HT-29 (cell line): ENCODE results near the gene VSTM5. TPM values are rescaled to one million over a fixed set of nuclear protein-coding genes. Genes with fewer than 3 reads are reported as not detected.
"Not testable (repeated sequence)": the region's sequence is repeated elsewhere in the genome, so short reads cannot be mapped to it uniquely, and the experiment has no call there.

Experiments used
- DNase-seq: peaks from one replicate; pipeline ENCODE4 v3.0.0-alpha.2; 2015; ENCODE audit warnings: low spot score
- total RNA-seq: library from RNA; depleted of rRNA; stranded (reverse); fragments of >200 nt; shearing (Covaris generic); gene quantifications from 2 replicates; pipeline ENCODE4 v1.2.3, GENCODE V29; 2014; rRNA removed

Gene VSTM5
- total RNA-seq = not detected in 2 replicates

DNA sequence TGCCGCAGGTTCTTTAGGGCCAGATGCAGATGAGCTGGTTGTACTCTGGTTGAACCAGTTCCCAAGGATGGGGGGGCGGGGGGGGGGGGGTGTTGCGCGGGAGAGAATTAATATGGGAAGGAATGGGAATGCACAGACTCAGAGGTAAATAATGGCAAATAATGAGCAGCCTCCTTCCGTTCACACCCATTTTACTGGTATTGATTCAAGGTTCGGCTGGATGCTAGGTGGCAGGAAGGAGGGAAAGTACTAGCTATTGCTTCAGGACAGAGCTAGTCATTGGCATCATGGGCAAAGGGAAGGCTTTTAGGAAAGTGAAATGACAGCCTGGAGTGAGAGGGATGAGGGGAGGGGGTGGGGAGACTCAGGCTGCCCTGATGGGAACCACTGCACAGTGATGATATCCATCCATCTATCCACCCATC lies at the start of gene VSTM5:
Gene VSTM5 (minus strand): TSS at position 25 of the 425 bp plus-strand sequence. CDS start 116 bp downstream, outside the sequence.
- DNase-seq = peak; percentile 9

DNA sequence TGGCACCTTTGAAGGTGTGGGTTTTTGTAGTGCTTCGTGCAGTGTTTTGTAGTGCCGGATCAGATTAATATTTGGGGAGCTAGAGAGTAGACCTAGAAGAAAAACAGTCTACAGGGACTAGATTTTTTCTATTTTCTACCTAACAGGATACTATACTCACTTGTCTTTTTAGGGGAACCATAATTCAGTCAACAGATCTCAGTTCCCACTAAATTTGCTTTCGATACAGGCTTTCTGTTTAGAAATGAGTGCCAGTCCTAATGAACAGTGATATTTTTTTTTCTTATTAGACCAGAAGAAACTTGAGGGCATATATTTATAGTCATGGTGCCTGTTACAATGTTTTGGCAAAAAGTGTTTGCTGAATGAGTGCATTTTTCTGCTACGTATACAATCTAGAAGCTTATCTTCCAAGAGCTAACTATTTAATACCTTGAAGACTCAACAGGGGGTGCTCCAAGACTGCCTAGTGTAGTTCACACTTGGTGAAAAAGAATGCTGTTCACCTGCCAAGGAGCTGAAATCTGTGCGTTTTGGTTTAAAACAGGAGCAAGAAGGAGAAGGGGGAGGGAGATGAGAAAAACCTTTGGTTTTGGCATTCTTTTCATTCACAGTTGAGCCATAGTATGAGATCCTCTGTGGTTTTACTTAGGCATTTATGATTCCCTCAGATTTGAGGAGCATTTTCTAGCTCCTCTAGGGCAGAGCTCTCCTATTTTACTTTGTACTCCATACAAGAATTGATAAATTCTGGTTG lies 44.9 kb upstream of the VSTM5 start:
- DNase-seq = peak; percentile 76

DNA sequence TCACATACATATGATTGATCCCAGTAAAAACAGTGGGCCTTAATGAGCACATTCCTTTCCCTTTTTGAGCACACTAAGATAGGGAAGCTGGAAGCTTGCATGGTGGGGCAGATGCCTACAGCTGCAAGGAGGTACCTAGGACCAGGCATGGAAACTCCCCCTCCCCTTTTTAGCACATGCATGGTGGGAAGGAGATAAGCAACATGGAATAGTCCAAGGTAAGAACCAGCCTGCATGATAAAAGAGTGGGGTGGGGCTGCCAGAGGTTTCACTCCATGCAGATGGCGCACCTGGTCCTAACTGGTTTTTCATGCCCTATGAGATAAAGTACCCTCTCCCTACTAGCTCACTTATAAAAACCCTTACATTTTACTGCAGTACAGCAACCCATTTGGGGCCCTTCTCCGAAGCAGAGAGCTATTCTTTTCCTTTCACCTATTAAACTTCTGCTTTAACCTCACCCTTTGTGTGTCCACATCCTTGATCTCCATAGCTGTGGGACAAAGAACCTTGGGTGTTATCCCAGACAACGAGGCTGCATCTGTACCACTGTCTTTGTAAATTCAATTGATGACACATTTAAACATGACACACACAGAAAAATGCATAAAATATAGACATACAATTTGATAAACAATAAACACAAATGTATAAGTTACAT lies 40.1 kb upstream of the VSTM5 start:
- DNase-seq = no peak

GRCh38 chr11:93887111-93887510 lies 36.7 kb upstream of the VSTM5 start:
- DNase-seq = no peak

DNA sequence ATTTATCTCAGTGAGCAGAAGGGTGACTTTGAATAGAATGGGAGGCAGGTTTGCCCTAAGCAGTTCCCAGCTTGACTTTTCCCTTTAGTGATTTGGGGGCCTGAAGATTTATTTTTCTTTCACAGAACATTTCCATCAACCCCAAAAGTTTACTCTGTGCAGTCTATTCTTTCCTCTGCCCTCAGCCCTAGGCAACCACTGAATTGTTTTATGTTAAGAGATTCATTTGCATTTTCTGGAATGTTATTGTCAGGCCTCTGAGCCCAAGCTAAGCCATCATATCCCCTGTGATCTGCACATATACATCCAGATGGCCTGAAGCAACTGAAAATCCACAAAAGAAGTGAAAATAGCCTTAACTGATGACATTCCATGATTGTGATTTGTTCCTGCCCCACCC lies 28.7 kb upstream of the VSTM5 start:
- DNase-seq = not testable (repeated sequence)

- DNase-seq = no peak
Measured at GRCh38 chr11:93875637-93876036, 25.2 kb upstream of the VSTM5 start.

- DNase-seq = no peak
Measured at GRCh38 chr11:93871526-93871925, 21.1 kb upstream of the VSTM5 start.

- DNase-seq = no peak
Measured at GRCh38 chr11:93870616-93871015, 20.2 kb upstream of the VSTM5 start.

- DNase-seq = no peak
Measured at GRCh38 chr11:93869830-93870229, 19.4 kb upstream of the VSTM5 start.

- peak; percentile 5 for DNase-seq
Measured at GRCh38 chr11:93868404-93868803, 18.0 kb upstream of the VSTM5 start.

GRCh38 chr11:93861808-93862207 lies 11.4 kb upstream of the VSTM5 start:
- no peak for DNase-seq

DNA sequence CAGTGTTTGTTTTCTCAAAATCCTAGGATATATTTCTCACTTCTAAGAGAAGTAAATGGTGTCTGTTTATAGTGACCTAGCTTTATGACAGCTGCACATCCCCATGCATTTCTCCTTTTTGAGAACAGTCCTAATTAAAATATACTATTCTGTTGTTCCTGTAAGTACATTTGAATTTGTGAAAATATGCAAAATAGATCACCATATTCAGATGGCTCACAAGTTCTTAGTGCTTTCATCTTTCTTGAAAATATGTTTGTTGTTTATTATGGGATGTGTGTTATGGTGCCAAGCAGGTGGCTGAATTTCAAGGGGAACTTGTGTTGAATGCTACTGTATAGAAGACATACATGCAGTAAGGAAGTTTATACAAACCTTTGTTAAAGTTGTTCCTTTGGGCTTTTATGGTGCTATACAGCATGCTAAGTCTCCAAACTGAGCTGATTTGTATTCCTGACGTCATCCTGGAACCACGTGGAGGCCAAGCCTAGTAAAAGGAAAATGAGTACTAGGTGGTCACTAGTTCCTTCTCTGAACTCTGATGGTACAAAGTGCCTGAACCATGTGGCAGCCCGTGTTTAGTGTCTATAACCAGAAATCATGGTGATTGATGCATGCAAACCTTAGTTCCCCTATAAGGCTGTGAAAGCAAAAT lies 7.8 kb upstream of the VSTM5 start:
- no peak for DNase-seq

- DNase-seq = no peak
Measured at GRCh38 chr11:93857413-93858120, 7.1 kb upstream of the VSTM5 start.

GRCh38 chr11:93852242-93852641 lies 1.8 kb upstream of the VSTM5 start:
- no peak for DNase-seq

DNA sequence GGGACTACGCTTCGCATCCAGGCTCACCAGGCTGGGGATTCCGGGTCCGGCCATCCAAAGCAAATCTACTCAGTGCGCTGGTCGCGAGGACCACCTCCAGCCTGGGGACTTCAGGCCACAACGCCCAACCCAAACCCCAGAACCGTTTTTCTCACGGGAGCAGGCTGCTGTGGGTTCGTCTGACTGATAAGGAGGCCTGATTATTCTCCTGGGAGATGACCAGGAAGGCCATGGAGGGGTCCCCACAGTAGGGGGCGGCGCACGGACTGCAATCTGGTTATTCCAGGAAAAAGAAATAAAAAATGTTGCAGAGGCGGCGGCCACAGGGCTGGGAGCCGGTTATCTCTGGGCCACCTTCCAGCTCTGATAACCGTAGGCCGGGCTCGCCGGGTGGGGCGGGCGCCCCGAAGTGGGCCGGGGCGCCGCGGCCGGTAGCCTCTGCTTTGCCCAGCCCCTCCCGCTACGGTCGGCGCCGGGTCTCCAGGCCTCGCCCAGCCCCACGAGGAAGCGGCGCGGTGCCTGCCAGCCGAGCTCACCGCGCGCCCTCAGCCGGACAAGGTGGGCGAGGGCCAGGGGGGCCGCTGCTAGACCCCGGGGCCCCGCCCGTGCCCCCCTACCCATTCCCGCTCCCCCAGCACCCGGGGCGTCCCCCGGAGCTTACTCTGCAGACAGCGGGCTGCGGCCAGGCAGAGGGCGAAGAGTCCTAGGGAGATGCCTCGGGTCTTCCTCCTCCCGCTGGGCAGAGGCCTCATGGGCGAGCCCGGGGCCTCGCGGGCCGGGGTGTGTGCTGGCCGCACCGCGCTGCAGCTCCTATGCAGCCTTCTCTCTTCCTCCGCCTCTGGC lies 446 bp downstream of the VSTM5 start:
- DNase-seq = no peak

GRCh38 chr11:93849201-93849600 lies 1.2 kb downstream of the VSTM5 start:
- no peak for DNase-seq

DNA sequence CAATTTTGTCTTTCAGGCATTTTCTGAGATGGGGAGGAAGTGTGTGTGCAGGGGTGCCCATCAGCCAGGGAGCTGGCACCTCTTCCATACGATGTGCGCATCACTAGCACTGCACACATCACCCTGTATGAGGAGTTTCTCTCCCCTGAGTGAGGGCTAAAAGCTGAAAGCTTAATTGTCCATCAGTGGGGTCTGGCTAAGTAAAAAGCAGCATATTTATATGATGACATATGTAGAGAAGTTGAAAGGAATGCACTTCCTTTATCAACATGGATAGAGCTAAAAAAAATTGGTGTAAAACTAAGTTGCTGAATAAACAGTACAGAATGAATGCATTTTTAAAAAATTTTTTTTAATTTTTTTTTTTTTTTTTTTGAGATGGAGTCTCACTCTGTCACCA lies 4.0 kb downstream of the VSTM5 start:
- no peak for DNase-seq

GRCh38 chr11:93845181-93846092 lies 5.0 kb downstream of the VSTM5 start:
- no peak for DNase-seq

- DNase-seq = no peak
Measured at GRCh38 chr11:93844568-93844967, 5.8 kb downstream of the VSTM5 start.

- DNase-seq = no peak
Measured at GRCh38 chr11:93843906-93844305, 6.5 kb downstream of the VSTM5 start.
